ENCODE data around the gene FLT3.

FLT3 gene

DNA sequence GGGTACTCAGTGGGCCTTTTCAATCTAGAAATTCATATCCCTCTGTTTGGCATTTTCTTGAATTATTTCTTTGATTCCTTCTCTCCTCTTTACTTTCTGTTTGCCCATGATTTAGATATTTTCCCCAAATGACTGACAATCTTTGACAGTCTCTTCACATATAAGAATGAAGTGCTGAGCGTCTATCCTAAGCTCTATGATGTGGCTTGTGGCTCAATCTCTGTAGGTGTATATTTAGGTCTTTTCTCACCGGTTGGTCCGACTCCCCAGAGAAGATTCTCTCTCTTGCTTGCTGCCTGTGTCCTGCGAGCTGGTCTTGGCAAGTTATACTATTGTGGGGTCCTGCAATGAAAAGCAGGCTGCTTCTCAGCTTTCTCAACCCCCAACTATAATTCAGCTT, 29.0 kb downstream of the FLT3 start:
- H3K36me3 Mint-ChIP-seq (ENCODE audit: low read depth) = no peaks in the 10 kb centered on the region
- peaks cover 4% of the 10 kb centered on the region for H3K27me3 Mint-ChIP-seq (ENCODE audit: low read depth, poor library complexity)
- DNase-seq = no peak
- no peak overlapping the region for H3K4me3 Mint-ChIP-seq
- TF ChIP-seq, protein P1, sequence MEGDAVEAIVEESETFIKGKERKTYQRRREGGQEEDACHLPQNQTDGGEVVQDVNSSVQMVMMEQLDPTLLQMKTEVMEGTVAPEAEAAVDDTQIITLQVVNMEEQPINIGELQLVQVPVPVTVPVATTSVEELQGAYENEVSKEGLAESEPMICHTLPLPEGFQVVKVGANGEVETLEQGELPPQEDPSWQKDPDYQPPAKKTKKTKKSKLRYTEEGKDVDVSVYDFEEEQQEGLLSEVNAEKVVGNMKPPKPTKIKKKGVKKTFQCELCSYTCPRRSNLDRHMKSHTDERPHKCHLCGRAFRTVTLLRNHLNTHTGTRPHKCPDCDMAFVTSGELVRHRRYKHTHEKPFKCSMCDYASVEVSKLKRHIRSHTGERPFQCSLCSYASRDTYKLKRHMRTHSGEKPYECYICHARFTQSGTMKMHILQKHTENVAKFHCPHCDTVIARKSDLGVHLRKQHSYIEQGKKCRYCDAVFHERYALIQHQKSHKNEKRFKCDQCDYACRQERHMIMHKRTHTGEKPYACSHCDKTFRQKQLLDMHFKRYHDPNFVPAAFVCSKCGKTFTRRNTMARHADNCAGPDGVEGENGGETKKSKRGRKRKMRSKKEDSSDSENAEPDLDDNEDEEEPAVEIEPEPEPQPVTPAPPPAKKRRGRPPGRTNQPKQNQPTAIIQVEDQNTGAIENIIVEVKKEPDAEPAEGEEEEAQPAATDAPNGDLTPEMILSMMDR (IDR thresholded peaks at IDR 0.05) = no peak
- no peaks in the 10 kb centered on the region for H3K4me1 Mint-ChIP-seq
- H3K9me3 Mint-ChIP-seq = no peaks in the 10 kb centered on the region
- no peak overlapping the region for H3K27ac Mint-ChIP-seq

DNA sequence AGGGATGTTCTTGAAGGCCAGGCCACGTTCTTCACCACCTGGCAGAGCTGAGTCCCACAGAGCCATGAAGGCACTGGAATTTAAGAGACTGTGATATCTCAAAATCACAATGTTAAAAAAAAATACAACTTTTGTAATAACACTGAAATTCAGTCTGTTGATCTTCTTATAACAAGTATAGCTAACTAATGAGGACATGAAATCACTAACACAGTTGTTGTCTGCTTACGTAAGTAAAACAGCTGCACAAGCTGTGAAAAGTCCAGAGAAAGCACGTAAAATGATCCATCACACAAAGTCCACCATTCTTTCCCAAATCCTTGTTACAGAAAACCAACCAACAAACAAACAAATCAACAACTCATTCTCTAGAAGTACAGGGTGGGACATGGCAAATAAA, 32.9 kb downstream of the FLT3 start:
- Mint-ChIP-seq H3K9me3 (peaks cover 7% of the 10 kb centered on the region), H3K4me1 (no peaks in the 10 kb centered on the region), H3K4me3 (no peak overlapping the region), H3K27ac (no peak overlapping the region), H3K27me3 (ENCODE audit: low read depth, poor library complexity) (peaks cover 4% of the 10 kb centered on the region), H3K36me3 (ENCODE audit: low read depth) (no peaks in the 10 kb centered on the region)
- no peak for DNase-seq
- TF ChIP-seq, protein P1 (IDR thresholded peaks at IDR 0.05) = no peak

DNA sequence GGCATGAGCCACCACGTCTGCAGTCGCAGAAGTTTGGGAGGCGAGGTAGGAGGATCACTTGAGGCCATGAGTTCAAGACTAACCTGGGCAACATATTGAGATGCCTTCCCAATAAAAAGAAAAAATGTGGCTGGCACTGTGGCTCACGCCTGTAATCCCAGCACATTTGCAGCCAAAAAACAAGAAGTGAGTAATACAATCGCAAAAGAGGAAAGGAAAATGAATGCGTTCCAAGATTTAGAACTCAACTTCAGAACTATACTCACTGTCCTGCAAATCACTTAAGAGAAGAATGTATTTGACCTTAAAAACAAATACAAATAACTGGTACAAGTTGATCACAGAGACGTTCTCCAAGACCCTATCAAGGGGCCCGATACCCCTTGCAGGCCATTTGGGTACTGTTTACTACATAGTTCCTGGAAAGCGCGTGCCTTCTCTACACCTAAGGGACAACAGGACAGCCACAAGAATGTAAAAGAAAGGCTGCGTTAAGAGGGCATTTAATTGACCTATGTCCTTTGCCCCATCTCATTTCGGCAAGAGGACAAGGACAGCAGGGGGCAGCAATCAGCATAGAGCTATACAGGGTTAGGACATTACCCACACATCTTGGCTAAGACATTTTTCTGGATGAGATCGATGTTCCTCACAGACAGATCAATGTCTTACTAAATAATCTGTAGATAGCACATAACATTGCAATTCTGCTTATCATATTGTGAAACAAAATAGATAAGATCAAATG, 41.3 kb downstream of the FLT3 start:
- DNase-seq = peak; percentile 20
- Mint-ChIP-seq H3K9me3 (no peaks in the 10 kb centered on the region), H3K27me3 (ENCODE audit: low read depth, poor library complexity) (peaks cover 7% of the 10 kb centered on the region), H3K27ac (no peak overlapping the region), H3K4me1 (peaks cover 18% of the 10 kb centered on the region), H3K36me3 (ENCODE audit: low read depth) (no peaks in the 10 kb centered on the region), H3K4me3 (no peak overlapping the region)
- TF ChIP-seq, protein P1 (IDR thresholded peaks at IDR 0.05) = peak; percentile 27

DNA sequence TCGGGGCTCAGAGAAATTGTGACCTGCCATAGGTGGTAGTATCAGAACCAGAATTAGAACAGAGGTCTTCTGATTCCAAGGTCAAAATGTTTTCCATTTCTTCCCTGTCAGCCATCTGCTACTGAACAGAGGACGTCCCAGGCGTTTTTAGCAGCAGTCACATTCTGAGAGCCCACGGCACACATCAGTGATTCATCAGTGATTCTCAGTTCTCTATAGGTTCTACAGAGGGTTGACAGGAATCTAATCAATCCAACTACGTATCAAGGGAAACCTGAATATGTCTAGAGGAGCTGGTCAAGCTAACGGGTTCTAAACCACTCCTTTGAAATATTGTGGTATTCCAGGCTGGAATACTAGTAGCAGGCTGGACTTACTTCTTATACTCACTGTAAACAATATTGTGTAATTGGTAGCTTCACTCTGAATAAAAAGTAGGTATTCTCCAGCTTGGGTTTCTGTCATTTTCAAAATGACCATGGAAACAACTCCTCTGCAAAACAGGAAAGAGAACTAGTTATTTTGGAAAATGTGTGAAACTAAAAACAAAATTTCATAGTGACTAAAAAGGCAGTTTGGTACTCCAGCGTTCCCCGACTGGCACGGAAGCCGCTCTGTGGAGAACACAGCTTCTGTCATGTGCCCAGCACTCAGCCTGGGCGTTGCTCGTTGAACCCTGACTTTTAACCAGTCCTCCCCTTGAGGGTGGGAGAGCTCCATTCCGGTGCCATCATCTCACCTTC, 43.2 kb downstream of the FLT3 start:
- peaks cover 10% of the 10 kb centered on the region for H3K27me3 Mint-ChIP-seq (ENCODE audit: low read depth, poor library complexity)
- TF ChIP-seq, protein P1 (IDR thresholded peaks at IDR 0.05) = no peak
- no peak overlapping the region for H3K27ac Mint-ChIP-seq
- no peak for DNase-seq
- no peaks in the 10 kb centered on the region for H3K9me3 Mint-ChIP-seq
- peaks cover 23% of the 10 kb centered on the region for H3K4me1 Mint-ChIP-seq
- no peaks in the 10 kb centered on the region for H3K36me3 Mint-ChIP-seq (ENCODE audit: low read depth)
- H3K4me3 Mint-ChIP-seq = no peak overlapping the region

DNA sequence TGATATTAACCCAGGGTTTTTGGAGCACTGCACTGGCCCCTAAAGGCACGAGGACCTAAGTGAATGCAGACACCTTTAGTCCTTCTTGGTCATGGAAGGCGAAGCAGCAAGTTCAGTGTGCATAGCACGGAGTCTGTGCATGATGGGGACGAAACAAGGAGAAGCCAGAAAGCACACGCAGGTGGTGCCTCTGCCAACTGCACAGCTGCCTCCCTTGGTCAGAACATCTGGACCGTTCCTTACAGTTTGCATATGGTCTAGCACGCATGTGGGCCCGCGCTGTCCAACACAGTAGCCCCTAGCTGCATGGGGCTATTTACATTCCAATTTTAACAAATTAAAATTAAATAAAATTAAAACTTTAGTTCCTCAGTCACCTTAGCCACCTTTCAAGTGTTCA, 44.0 kb downstream of the FLT3 start:
- TF ChIP-seq, protein P1 (IDR thresholded peaks at IDR 0.05) = no peak
- Mint-ChIP-seq H3K36me3 (ENCODE audit: low read depth) (no peaks in the 10 kb centered on the region), H3K27ac (no peak overlapping the region), H3K9me3 (no peaks in the 10 kb centered on the region), H3K4me3 (no peak overlapping the region), H3K27me3 (ENCODE audit: low read depth, poor library complexity) (peaks cover 8% of the 10 kb centered on the region), H3K4me1 (peaks cover 23% of the 10 kb centered on the region)
- no peak for DNase-seq

All from nephron progenitor cell (in vitro differentiated cells).